Trophoblast cell (in vitro differentiated cells and primary cell): ENCODE measurements around the gene RHEB.

ENCODE experiments used
- DNase-seq, 2 donors: peaks; one replicate each; pipeline ENCODE4 v3.0.0-alpha.2; 2016
- H2AFZ ChIP-seq: 2 replicates; pipeline ENCODE4 v1.6.1; 2013; ENCODE audit warnings: low read length, moderate library complexity, mild to moderate bottlenecking; ENCODE audit not compliant: insufficient read depth, poor library complexity
- H2AK5ac ChIP-seq: 2 replicates; pipeline ENCODE4 v1.6.1; 2013; ENCODE audit warnings: mild to moderate bottlenecking, low read length
- H2BK120ac ChIP-seq: 2 replicates; pipeline ENCODE4 v1.6.1; 2013; ENCODE audit warnings: low read length, mild to moderate bottlenecking, moderate library complexity; ENCODE audit not compliant: insufficient read depth, poor library complexity
- H2BK12ac ChIP-seq: 2 replicates; pipeline ENCODE4 v1.6.1; 2013; ENCODE audit warnings: mild to moderate bottlenecking, low read length, moderate library complexity
- H2BK5ac ChIP-seq: 2 replicates; pipeline ENCODE4 v1.6.1; 2013; ENCODE audit warnings: low read length, low read depth, moderate library complexity, mild to moderate bottlenecking; ENCODE audit not compliant: poor library complexity
- H3K14ac ChIP-seq: 2 replicates; pipeline ENCODE4 v1.6.1; 2013; ENCODE audit warnings: mild to moderate bottlenecking, low read length
- H3K18ac ChIP-seq: 2 replicates; pipeline ENCODE4 v1.6.1; 2013; ENCODE audit warnings: mild to moderate bottlenecking, low read length
- H3K23ac ChIP-seq: 2 replicates; pipeline ENCODE4 v1.6.1; 2013; ENCODE audit warnings: low read length
- H3K27ac ChIP-seq: 2 replicates; pipeline ENCODE4 v1.5.1; 2013; ENCODE audit warnings: low read depth, mild to moderate bottlenecking, inconsistent platforms, low read length, moderate library complexity
- H3K27me3 ChIP-seq: 2 replicates; pipeline ENCODE4 v1.6.1; 2013; ENCODE audit warnings: inconsistent platforms, mild to moderate bottlenecking, low read length, moderate library complexity; ENCODE audit not compliant: insufficient read depth
- H3K36me3 ChIP-seq, 2 experiments: 1 replicate in 1 of 2; 2 replicates in 1 of 2; pipeline ENCODE4 v1.6.1; 2013; ENCODE audit warnings: low read length in 2 of 2, mild to moderate bottlenecking in 2 of 2, moderate library complexity in 1 of 2; ENCODE audit not compliant: insufficient read depth in 2 of 2, control insufficient read depth in 1 of 2
- H3K4ac ChIP-seq: 2 replicates; pipeline ENCODE4 v1.6.1; 2013; ENCODE audit warnings: low read depth, mild to moderate bottlenecking, low read length, moderate library complexity
- H3K4me1 ChIP-seq, 2 experiments: 1 replicate in 1 of 2; 2 replicates in 1 of 2; pipeline ENCODE4 v1.6.1; 2013; ENCODE audit warnings: low read length in 2 of 2, mild to moderate bottlenecking in 2 of 2, moderate library complexity in 1 of 2; ENCODE audit not compliant: insufficient read depth in 2 of 2, control insufficient read depth in 1 of 2
- H3K4me2 ChIP-seq: 2 replicates; pipeline ENCODE4 v1.6.1; 2013; ENCODE audit warnings: inconsistent platforms, mild to moderate bottlenecking, low read length, moderate library complexity
- H3K4me3 ChIP-seq: 2 replicates; pipeline ENCODE4 v1.5.1; 2013; ENCODE audit warnings: mild to moderate bottlenecking, low read depth, low read length, inconsistent platforms
- H3K79me1 ChIP-seq: one replicate; pipeline ENCODE4 v1.6.1; 2013; ENCODE audit warnings: low read length
- H3K79me2 ChIP-seq: 2 replicates; pipeline ENCODE4 v1.6.1; 2013; ENCODE audit warnings: low read length, mild to moderate bottlenecking; ENCODE audit not compliant: control insufficient read depth, insufficient read depth, poor library complexity
- H3K9ac ChIP-seq: 2 replicates; pipeline ENCODE4 v1.6.1; 2013; ENCODE audit warnings: mild to moderate bottlenecking, low read length
- H3K9me3 ChIP-seq: 2 replicates; pipeline ENCODE4 v1.6.1; 2013; ENCODE audit warnings: low read depth, mild to moderate bottlenecking, control low read depth, inconsistent platforms, low read length; ENCODE audit not compliant: insufficient read depth
- H4K12ac ChIP-seq: 2 replicates; pipeline ENCODE4 v1.6.1; 2013; ENCODE audit warnings: low read depth, mild to moderate bottlenecking, low read length, moderate library complexity
- H4K8ac ChIP-seq: 2 replicates; pipeline ENCODE4 v1.6.1; 2013; ENCODE audit warnings: low read depth, mild to moderate bottlenecking, low read length, moderate library complexity
- H4K91ac ChIP-seq: one replicate; pipeline ENCODE4 v1.6.1; 2013; ENCODE audit warnings: low read depth, mild to moderate bottlenecking, low read length, moderate library complexity
- WGBS: extraction: QIAGEN DNeasy Blood & Tissue Kit; methylation state at CpG from one replicate; pipeline ENCODE4 v1.1.7; 2013; ENCODE audit warnings: missing lambda C conversion rate; ENCODE audit not compliant: insufficient read length, insufficient coverage; ENCODE audit errors: extremely low coverage; 5-methylcytosine and 5-hydroxymethylcytosine counted together

Gene RHEB

GRCh38 chr7:151481650-151482505, 37.8 kb downstream of the RHEB start:
- no peak overlapping the region for H3K27ac ChIP-seq
- no peaks in the 10 kb centered on the region for H3K79me1 ChIP-seq
- no peak overlapping the region for H2AK5ac ChIP-seq
- no peak overlapping the region for H4K12ac ChIP-seq
- H3K4me3 ChIP-seq = no peak overlapping the region
- H4K8ac ChIP-seq = no peak overlapping the region
- no peak for DNase-seq
- no peak overlapping the region for H3K4me2 ChIP-seq
- no peak overlapping the region for H4K91ac ChIP-seq
- no peak overlapping the region for H2BK12ac ChIP-seq
- no peak overlapping the region for H2BK120ac ChIP-seq
- H3K27me3 ChIP-seq = no peaks in the 10 kb centered on the region
- peaks cover 3 to 4% of the 10 kb centered on the region in 2 experiments for H3K4me1 ChIP-seq
- no peak overlapping the region for H3K14ac ChIP-seq
- H3K79me2 ChIP-seq = no peaks in the 10 kb centered on the region
- H3K4ac ChIP-seq = no peak overlapping the region
- H3K9me3 ChIP-seq = no peaks in the 10 kb centered on the region
- no peak overlapping the region for H3K18ac ChIP-seq
- no peak overlapping the region for H2AFZ ChIP-seq
- peaks cover 3 to 21% of the 10 kb centered on the region in 2 experiments for H3K36me3 ChIP-seq
- no peak overlapping the region for H3K9ac ChIP-seq
- no peak overlapping the region for H2BK5ac ChIP-seq
- H3K23ac ChIP-seq = no peak overlapping the region
- WGBS = no CpG with 5 or more reads among the region's 4 CpGs

DNA sequence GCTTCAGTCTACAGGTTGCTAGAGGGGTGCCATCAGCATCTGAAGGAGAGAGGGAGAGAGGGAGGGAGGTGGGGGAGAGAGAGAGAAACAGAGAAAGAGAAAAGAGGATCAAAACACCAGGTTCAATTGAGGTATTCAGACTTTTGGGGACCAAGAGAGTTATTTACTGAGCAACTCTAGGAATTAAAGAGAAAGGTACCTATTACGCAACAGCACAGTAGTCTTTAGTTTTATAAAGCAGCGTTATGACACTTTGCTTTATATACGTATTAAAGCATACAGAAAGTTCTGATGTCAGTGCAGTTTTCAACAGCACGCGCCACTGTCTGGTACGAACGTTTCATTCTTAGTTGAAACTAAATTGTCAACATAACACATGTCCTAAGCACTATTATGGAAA, 41.8 kb downstream of the RHEB start:
- H3K9me3 ChIP-seq = no peaks in the 10 kb centered on the region
- H3K27ac ChIP-seq = no peak overlapping the region
- H3K18ac ChIP-seq = no peak overlapping the region
- H3K27me3 ChIP-seq = no peaks in the 10 kb centered on the region
- no peaks in the 10 kb centered on the region for H3K4me1 ChIP-seq
- no peak overlapping the region for H4K8ac ChIP-seq
- no peak overlapping the region for H3K14ac ChIP-seq
- no peak overlapping the region for H2BK12ac ChIP-seq
- no CpG with 5 or more reads among the region's 7 CpGs for WGBS
- H3K4ac ChIP-seq = no peak overlapping the region
- peaks cover 4 to 21% of the 10 kb centered on the region in 2 experiments for H3K36me3 ChIP-seq
- H3K4me3 ChIP-seq = no peak overlapping the region
- H3K4me2 ChIP-seq = no peak overlapping the region
- H3K9ac ChIP-seq = no peak overlapping the region
- H3K23ac ChIP-seq = no peak overlapping the region
- no peak overlapping the region for H2BK120ac ChIP-seq
- no peak overlapping the region for H2BK5ac ChIP-seq
- no peak overlapping the region for H2AFZ ChIP-seq
- no peak for DNase-seq
- no peaks in the 10 kb centered on the region for H3K79me2 ChIP-seq
- H4K12ac ChIP-seq = no peak overlapping the region
- no peak overlapping the region for H2AK5ac ChIP-seq
- H4K91ac ChIP-seq = no peak overlapping the region
- H3K79me1 ChIP-seq = no peaks in the 10 kb centered on the region

- Histone ChIP-seq H2AFZ (no peak overlapping the region), H2AK5ac (no peak overlapping the region), H3K79me2 (no peaks in the 10 kb centered on the region), H3K4me1 (no peaks in the 10 kb centered on the region), H3K4me3 (no peak overlapping the region), H4K12ac (no peak overlapping the region), H3K23ac (no peak overlapping the region), H3K4me2 (no peak overlapping the region), H4K8ac (no peak overlapping the region), H3K18ac (no peak overlapping the region), H3K27ac (no peak overlapping the region), H4K91ac (no peak overlapping the region), H2BK120ac (no peak overlapping the region), H3K9ac (no peak overlapping the region), H3K4ac (no peak overlapping the region), H3K79me1 (no peaks in the 10 kb centered on the region), H3K36me3 (peaks cover 18 to 42% of the 10 kb centered on the region in 2 experiments), H2BK12ac (no peak overlapping the region), H3K9me3 (no peaks in the 10 kb centered on the region), H3K27me3 (no peaks in the 10 kb centered on the region), H2BK5ac (no peak overlapping the region), H3K14ac (no peak overlapping the region)
- DNase-seq = no peak
- WGBS = no CpG with 5 or more reads among the region's 17 CpGs
Observed at GRCh38 chr7:151472644-151473380, 46.9 kb downstream of the RHEB start.

DNA sequence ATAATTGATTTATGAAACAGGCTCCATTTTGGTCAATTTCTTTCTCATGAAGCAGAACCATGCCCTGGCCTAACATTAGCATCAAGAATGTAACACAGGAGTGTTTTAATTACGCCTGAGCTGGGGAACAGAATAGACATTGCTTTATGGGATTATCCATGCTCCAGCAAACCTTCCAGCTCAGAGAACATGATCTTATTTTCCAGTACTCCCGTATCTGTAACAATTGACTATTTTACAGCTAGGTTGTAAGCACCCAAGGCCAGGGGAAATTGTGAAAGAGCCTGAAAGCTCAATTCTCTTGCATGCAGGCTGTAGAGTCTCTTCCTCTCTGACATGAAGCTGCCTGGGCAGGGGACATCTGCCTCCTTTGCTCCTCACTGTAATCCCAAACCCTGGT, 49.0 kb downstream of the RHEB start:
- Histone ChIP-seq H4K12ac (no peak overlapping the region), H2BK12ac (no peak overlapping the region), H3K79me2 (no peaks in the 10 kb centered on the region), H3K4me3 (no peak overlapping the region), H4K91ac (no peak overlapping the region), H3K4me1 (no peaks in the 10 kb centered on the region), H3K79me1 (no peaks in the 10 kb centered on the region), H3K4ac (no peak overlapping the region), H2AK5ac (no peak overlapping the region), H3K9me3 (no peaks in the 10 kb centered on the region), H2BK120ac (no peak overlapping the region), H2BK5ac (no peak overlapping the region), H3K4me2 (no peak overlapping the region), H3K9ac (no peak overlapping the region), H3K14ac (no peak overlapping the region), H3K27me3 (no peaks in the 10 kb centered on the region), H3K23ac (no peak overlapping the region), H3K36me3 (peaks cover 33 to 51% of the 10 kb centered on the region in 2 experiments), H4K8ac (no peak overlapping the region), H3K27ac (no peak overlapping the region), H2AFZ (no peak overlapping the region), H3K18ac (no peak overlapping the region)
- WGBS = no CpG with 5 or more reads among the region's 2 CpGs
- DNase-seq = no peak
